Ovary (tissue), 3 donors: ENCODE measurements around the gene PLXNA4.

Experiments used
- CTCF ChIP-seq, 3 donors: fragments of 450-650 bp in 2 of 3; fragments of 200-600 bp in 1 of 3; IDR thresholded peaks; one replicate each; pipeline versions ENCODE4 v1.5.1 to v1.8.0; 2016 to 2022; ENCODE audit warnings: antibody characterized with exemption in 3 of 3, mild to moderate bottlenecking in 1 of 3
- EP300 ChIP-seq: sonication (generic); formaldehyde crosslinking; IDR thresholded peaks from one replicate; pipeline ENCODE4 v1.6.1; 2017; ENCODE audit warnings: antibody characterized with exemption
- POLR2A ChIP-seq: fragments of 450-650 bp; IDR thresholded peaks from one replicate; pipeline ENCODE4 v1.6.1; 2017; ENCODE audit warnings: antibody characterized with exemption, mild to moderate bottlenecking, moderate library complexity
- donor health status: DM: no; HTN: no; CAD: no.

- TF ChIP-seq CTCF (IDR thresholded peaks at IDR 0.05) (no peak), POLR2A (no peak), EP300 (no peak)
Observed at GRCh38 chr7:132135746-132136385, 440.4 kb downstream of the PLXNA4 start.
